ENCODE results near the gene PGA3. TPM values are rescaled to one million over a fixed set of nuclear protein-coding genes. Genes with fewer than 3 reads are reported as not detected.
"Not testable (repeated sequence)": the region's sequence is repeated elsewhere in the genome, so short reads cannot be mapped to it uniquely, and the experiment has no call there.

The PGA3 gene
- 10 to 100 TPM in 1 of 3 donors, 1 to 10 TPM in 1, not detected in 1; 3.7 to 11.3 TPM for total RNA-seq

DNA sequence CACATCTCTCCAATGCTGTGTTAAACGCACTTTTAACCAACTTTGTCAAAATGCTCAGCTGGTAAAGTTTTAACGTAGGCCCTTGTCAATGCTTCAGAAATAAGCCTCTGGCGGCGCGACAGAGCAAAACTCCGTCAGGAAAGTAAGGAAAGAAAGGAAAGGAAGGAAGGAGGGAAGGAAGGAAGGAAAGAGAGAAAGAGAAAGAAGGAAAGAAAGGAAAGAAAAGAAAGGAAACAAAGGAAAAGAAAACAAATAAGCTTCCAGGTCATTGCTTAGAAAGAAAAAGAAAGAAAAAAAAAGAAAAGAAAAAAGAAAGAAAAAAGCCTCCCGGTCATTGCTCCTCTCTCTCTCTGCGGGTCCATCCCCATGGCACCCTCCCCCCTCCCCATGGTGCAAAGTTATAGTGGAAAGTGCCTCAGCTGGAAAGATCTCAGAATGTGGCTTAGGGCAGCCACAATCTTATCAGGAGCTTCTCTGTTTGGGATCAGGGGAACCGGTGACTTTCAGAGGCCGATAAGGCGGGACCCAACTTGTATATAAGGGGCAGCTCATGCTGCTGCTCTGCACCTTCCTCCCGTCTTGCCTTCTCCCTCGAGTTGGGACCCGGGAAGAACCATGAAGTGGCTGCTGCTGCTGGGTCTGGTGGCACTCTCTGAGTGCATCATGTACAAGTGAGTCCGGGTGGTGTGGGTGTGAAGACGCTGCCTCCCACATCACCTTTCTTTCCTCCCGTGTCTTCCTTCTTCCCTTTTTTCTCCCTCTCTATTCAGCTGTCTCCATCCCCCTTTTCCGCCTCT, at the start of gene PGA3:
Gene PGA3, plus strand, starts transcription at position 566 of the 797 bp plus-strand sequence. Its CDS starts 50 bp downstream, at position 616.
- H3K36me3 ChIP-seq; H3K27ac ChIP-seq; H3K27me3 ChIP-seq; DNase-seq (ENCODE audit: low spot score in 2 of 2); H3K4me3 ChIP-seq; intact Hi-C loops (cut with DNase I; ENCODE audit: low total_unique reads); H3K4me1 ChIP-seq; H3K9me3 ChIP-seq: not testable (repeated sequence)

DNA sequence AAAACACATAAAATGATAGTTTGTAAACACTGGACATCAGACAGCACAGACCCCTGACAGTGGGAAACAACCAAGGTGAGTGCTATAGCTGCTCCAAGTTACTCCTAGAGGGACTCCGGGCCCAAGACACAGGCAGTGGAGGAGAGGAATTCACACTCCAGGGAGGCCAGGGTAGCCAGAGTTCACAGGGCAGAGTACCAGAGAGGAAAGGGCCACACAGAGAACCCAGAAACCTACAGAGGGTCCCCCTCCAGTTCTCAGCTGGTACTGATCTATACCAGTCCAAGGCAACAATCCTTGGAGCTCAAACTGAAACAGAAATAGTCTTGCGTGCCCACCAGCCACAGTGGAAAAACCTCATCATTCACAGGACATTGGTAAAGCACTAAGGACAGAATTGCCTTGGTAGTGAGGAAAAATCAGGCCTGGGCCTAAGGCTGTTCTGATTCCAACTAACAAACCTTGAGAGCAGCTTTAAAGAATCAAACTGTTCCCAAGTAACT, 49.7 kb upstream of the PGA3 start:
- no peaks in the 10 kb centered on the region for H3K9me3 ChIP-seq
- peak in 1 of 2 donors; percentile 22 for DNase-seq (ENCODE audit: low spot score in 2 of 2)
- H3K4me1 ChIP-seq, result peaks cover 5 to 29% of the 10 kb centered on the region in 2 donors
- TF ChIP-seq CTCF (IDR thresholded peaks at IDR 0.05) (no peak), POLR2A (IDR thresholded peaks at IDR 0.05) (no peak), POLR2AphosphoS5 (IDR thresholded peaks at IDR 0.05) (no peak)
- H3K27me3 ChIP-seq, result no peaks in the 10 kb centered on the region
- intact Hi-C loops (cut with DNase I; ENCODE audit: low total_unique reads), result no loop called here
- no peaks in the 10 kb centered on the region for H3K36me3 ChIP-seq
- H3K4me3 ChIP-seq, result no peak overlapping the region
- peak overlapping the region; percentile 59 to 81 for H3K27ac ChIP-seq

DNA sequence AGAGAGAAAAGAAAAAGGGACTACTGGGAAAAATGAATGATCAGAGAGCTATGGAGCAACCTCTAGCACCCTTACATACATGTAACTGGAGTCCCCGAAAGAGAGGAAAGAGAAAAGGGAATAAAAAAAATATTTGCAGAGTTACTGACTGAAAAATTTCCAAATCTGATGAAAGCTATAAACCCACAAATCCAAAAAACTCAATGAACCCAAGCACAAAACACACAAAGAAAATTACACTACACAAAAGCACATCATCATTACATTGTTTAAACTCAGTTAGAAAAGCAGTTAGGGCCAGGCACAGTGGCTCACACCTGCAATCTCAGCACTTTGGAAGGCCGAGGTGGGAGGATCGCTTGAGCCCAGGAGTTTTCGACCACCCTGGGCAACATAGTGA, 48.8 kb upstream of the PGA3 start:
- no peaks in the 10 kb centered on the region for H3K9me3 ChIP-seq
- H3K36me3 ChIP-seq, result no peaks in the 10 kb centered on the region
- intact Hi-C loops (cut with DNase I; ENCODE audit: low total_unique reads), result no loop called here
- H3K27ac ChIP-seq, result no peak overlapping the region
- no peak for TF ChIP-seq CTCF (IDR thresholded peaks at IDR 0.05)
- TF ChIP-seq POLR2A (IDR thresholded peaks at IDR 0.05), result no peak
- no peak for TF ChIP-seq POLR2AphosphoS5 (IDR thresholded peaks at IDR 0.05)
- H3K4me3 ChIP-seq, result no peak overlapping the region
- peaks cover 2 to 34% of the 10 kb centered on the region in 2 donors for H3K4me1 ChIP-seq
- H3K27me3 ChIP-seq, result no peaks in the 10 kb centered on the region
- no peak for DNase-seq (ENCODE audit: low spot score in 2 of 2)

GRCh38 chr11:61155312-61155711, 48.0 kb upstream of the PGA3 start:
- TF ChIP-seq CTCF (IDR thresholded peaks at IDR 0.05), result no peak
- no peak for TF ChIP-seq POLR2A (IDR thresholded peaks at IDR 0.05)
- TF ChIP-seq POLR2AphosphoS5 (IDR thresholded peaks at IDR 0.05), result no peak
- no peaks in the 10 kb centered on the region for H3K9me3 ChIP-seq
- H3K27me3 ChIP-seq, result no peaks in the 10 kb centered on the region
- no peak overlapping the region for H3K27ac ChIP-seq
- intact Hi-C loops (cut with DNase I; ENCODE audit: low total_unique reads), result loop anchor here (5.0 kb wide), 1 partner anchor 318 kb away; no protein-coding TSS in a partner anchor
- no peaks in the 10 kb centered on the region for H3K36me3 ChIP-seq
- no peak overlapping the region for H3K4me3 ChIP-seq
- peaks cover 2 to 26% of the 10 kb centered on the region in 2 donors for H3K4me1 ChIP-seq
- peak in 1 of 2 donors; percentile 6 for DNase-seq (ENCODE audit: low spot score in 2 of 2)

GRCh38 chr11:61155741-61156140, 47.6 kb upstream of the PGA3 start:
- DNase-seq (ENCODE audit: low spot score in 2 of 2), result no peak
- no peak overlapping the region for H3K27ac ChIP-seq
- H3K4me3 ChIP-seq, result no peak overlapping the region
- H3K27me3 ChIP-seq, result no peaks in the 10 kb centered on the region
- intact Hi-C loops (cut with DNase I; ENCODE audit: low total_unique reads), result loop anchor here (5.0 kb wide), 1 partner anchor 318 kb away; no protein-coding TSS in a partner anchor
- TF ChIP-seq CTCF (IDR thresholded peaks at IDR 0.05), result no peak
- no peak for TF ChIP-seq POLR2AphosphoS5 (IDR thresholded peaks at IDR 0.05)
- TF ChIP-seq POLR2A (IDR thresholded peaks at IDR 0.05), result no peak
- no peaks in the 10 kb centered on the region for H3K36me3 ChIP-seq
- H3K9me3 ChIP-seq, result no peaks in the 10 kb centered on the region
- peaks cover 2 to 22% of the 10 kb centered on the region in 2 donors for H3K4me1 ChIP-seq
